GM12891 (cell line): ENCODE results near the gene PLLP.

Experiments used
- DNase-seq: peaks from one replicate; pipeline ENCODE4 v3.0.0; 2011; ENCODE audit warnings: low spot score; ENCODE audit not compliant: insufficient read length
- FAIRE-seq: peaks from 2 replicates; lab custom pipeline; 2011; peaks lifted over from hg19 to GRCh38; lab: Jason Lieb, UNC
- PAX5 ChIP-seq: IDR thresholded peaks from 2 replicates; pipeline ENCODE4 v1.6.1; 2011; ENCODE audit warnings: low read length, moderate library complexity, mild to moderate bottlenecking; ENCODE audit not compliant: insufficient read depth, severe bottlenecking
- POLR2A ChIP-seq: IDR thresholded peaks from 2 replicates; pipeline ENCODE4 v1.6.1; 2011; ENCODE audit warnings: low read depth, low read length, control low read depth
- POLR2AphosphoS5 ChIP-seq: IDR thresholded peaks from 2 replicates; pipeline ENCODE4 v1.6.1; 2011; ENCODE audit warnings: low read depth, low read length, control low read depth
- POU2F2 ChIP-seq: IDR thresholded peaks from 2 replicates; pipeline ENCODE4 v1.6.1; 2011; ENCODE audit warnings: low read depth, mild to moderate bottlenecking, control low read depth, low read length, moderate library complexity
- SPI1 ChIP-seq: IDR thresholded peaks from 2 replicates; pipeline ENCODE4 v1.6.1; 2011; ENCODE audit warnings: low read depth, low read length, control low read depth
- TAF1 ChIP-seq: IDR thresholded peaks from 2 replicates; pipeline ENCODE4 v1.6.1; 2011; ENCODE audit warnings: low read depth, low read length, control low read depth

PLLP gene

DNA sequence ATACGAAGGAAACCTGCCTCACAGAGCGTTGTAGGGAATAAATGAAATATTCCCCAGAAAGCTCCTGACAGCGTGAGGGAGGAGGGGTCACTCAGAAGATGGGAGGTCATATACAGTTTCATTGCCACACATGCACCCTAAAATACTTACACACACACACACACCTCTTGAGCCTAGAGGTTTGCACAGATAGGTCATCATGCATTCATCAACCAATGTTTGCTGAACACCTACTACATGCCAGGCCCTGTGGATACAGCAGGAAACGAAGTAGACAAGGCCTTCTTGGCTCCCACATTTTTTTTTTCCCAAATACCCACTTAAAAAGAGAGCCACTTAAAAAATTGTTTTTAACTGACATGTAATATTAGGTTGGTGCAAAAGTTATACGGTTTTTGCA, 907 bp upstream of the PLLP start:
- DNase-seq (no peak), FAIRE-seq (peak; percentile 60)
- TF ChIP-seq PAX5 (no peak), TAF1 (no peak), POU2F2 (no peak), POLR2A (no peak), SPI1 (no peak), POLR2AphosphoS5 (no peak)

DNA sequence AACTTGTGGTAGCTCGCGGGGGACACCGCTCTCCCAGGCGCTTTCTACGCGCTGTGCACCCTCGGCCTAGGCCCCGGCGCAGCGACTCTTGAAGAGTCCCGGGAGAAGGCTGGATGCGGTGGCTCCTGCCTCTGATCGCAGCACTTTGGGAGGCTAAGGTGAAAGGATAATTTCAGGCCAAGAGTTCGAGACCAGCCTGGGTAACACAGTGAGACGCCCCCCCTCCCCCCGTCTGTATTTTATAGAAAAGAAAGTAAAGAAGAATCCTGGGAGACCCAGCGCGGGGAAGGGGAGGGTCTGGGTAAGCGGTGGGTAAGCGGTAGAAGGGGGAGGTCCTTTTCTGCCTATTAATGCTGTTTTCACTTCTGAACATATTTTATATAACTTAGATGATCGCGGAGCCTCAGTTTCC, 486 bp upstream of the PLLP start:
- FAIRE-seq (no peak), DNase-seq (no peak)
- TF ChIP-seq SPI1, result no peak
- no peak for TF ChIP-seq TAF1
- TF ChIP-seq POLR2A, result no peak
- TF ChIP-seq POU2F2, result no peak
- TF ChIP-seq PAX5, result no peak
- no peak for TF ChIP-seq POLR2AphosphoS5

DNA sequence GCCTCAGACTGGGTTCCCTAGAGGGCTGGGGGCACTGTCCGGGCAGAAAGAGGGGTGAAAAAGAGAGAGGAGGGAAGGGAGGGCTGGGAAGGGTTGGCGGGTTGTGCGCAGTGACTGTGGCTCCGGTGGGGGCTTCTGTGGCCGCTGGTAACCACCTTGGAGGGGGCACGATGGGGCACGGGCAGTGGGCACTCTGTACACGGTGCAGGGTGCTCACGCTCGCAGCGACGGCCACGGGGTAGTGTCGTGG, 588 bp downstream of the PLLP start:
- DNase-seq (no peak), FAIRE-seq (no peak)
- no peak for TF ChIP-seq TAF1
- TF ChIP-seq POU2F2, result no peak
- no peak for TF ChIP-seq SPI1
- TF ChIP-seq POLR2A, result no peak
- TF ChIP-seq POLR2AphosphoS5, result no peak
- no peak for TF ChIP-seq PAX5

DNA sequence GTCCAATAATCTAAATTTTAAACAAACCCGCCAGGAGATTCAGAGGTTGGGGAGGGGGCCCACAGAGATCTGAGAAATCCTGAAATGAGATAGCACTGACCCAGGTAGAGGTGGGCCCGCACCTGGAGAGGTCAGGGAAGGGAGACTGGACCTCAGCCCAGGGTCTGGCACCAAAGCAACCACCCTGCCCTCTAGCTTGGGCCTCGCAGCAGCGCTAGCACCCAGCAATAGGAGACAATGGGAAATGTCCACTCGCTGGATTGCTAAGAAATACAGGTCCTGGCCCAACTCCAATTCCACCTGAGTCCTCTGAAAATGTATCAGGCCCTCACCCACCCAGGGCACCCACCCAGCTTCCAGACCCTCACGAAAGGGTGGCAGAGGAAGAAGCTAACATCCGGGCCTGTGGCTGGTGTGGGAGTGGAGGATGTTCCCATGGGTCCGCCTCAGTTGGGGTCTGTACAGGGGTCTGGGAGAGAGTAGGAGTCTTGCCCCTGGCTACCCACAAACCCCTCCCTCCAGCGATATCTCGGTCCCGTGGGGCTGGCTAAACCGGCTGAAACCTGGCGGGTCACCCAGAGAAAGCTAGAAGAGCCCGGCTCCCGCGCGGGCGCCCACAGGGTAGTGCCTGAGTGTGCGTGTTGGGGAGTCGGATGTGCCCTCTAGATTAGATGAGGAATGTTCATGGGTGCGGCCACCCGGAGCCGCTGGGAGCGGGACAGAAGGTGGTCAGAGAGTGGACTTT, 1.1 kb downstream of the PLLP start:
- TF ChIP-seq SPI1, result no peak
- no peak for TF ChIP-seq POLR2A
- TF ChIP-seq TAF1, result no peak
- TF ChIP-seq POU2F2, result no peak
- TF ChIP-seq PAX5, result no peak
- no peak for TF ChIP-seq POLR2AphosphoS5
- FAIRE-seq, result no peak
- no peak for DNase-seq

DNA sequence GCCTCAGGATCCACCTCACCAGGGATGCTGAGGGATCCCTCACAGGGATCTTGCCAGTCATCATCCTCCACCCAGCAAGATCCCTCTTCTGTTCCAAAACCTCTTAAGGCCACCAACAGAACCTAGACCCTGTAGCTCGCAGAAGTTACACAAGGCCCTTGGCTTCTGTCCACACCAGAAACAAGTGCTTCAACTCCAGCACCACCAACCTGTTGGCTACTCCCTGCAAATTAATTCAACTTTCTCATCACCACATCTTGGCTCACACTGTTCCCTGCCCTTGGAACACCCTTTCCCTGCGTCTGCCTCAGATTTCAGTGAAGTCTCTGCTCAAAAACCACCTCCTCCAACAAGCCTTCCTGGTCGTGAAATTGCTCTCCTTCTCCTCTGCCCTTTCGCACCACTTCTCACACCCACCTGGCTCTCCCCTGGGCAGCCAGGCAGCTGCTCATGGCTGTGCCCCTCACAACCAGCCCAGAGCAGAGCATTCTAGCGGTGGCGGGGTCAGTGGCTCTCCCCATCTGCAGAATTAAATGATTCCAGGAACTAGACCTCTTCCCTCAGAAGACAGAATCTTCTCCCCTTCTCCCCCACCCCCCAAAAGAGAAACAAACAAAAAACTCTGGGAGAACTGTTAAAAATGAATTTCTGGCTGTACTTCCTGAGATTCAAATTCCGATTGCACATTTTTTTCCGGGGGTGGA, 1.8 kb downstream of the PLLP start:
- DNase-seq (no peak), FAIRE-seq (no peak)
- no peak for TF ChIP-seq POLR2A
- TF ChIP-seq POU2F2, result no peak
- no peak for TF ChIP-seq PAX5
- no peak for TF ChIP-seq TAF1
- TF ChIP-seq SPI1, result no peak
- no peak for TF ChIP-seq POLR2AphosphoS5

DNA sequence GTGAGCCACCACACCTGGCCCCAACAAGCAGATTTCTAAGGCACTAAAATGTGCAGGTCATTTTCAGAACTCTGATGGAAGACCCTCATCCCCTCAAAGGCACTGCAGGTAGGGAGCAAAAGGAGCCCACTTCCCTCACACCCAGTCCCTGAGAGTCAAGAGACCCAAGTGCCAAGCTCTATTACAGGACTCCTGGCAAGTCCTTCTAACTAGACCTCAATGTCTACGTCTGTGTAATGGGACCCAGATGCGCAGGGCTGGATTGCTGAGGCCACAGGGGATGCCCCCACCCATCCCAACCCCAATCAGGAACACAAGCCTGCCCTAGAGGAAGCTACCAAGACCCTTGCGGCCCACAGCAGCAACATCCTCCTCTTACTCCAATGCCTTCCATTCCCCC, 2.7 kb downstream of the PLLP start:
- DNase-seq (no peak), FAIRE-seq (no peak)
- TF ChIP-seq POLR2A, result no peak
- no peak for TF ChIP-seq SPI1

DNA sequence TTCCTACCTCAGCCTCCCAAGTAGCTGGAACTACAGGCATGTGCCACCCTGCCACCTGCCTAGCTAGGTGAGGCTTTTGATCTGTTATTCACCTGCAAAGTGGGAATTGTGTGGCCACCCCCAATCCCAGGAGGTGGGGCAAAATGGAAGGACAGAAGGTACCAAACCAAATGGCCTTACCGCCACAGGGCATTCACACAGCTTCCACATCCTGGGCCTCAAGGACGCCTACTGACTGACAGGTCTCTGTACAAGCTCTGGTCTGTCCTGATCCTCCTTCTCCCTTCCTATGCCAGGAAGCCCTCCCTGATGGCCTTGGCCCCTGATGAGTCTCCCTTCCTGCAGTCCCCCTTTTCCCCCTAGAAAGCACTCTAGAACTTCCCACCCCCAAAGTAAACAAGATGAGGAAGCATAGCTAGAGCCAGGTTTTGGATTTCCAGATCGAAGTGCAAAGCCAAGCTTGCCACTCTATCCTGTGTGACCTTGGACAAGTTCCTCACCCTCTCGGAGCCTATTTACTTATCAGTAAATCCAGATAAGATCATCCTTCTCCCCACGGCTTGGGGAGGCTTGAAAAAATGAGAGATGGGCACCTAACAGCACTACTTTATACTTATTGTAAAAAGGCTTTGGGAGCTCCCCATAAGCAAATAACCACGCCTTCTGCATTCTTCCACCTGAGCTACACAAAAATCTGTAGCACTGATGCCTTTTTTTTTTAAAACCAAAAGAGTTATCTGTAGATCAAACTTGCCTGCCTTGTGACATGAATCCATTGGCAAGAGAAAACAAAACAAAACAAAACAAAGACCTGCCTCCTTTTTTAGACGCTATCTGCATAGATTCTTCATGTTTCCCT, 4.5 kb downstream of the PLLP start:
- FAIRE-seq (no peak), DNase-seq (no peak)
- TF ChIP-seq POLR2A (no peak), POLR2AphosphoS5 (no peak), PAX5 (no peak), TAF1 (no peak), SPI1 (no peak), POU2F2 (no peak)

DNA sequence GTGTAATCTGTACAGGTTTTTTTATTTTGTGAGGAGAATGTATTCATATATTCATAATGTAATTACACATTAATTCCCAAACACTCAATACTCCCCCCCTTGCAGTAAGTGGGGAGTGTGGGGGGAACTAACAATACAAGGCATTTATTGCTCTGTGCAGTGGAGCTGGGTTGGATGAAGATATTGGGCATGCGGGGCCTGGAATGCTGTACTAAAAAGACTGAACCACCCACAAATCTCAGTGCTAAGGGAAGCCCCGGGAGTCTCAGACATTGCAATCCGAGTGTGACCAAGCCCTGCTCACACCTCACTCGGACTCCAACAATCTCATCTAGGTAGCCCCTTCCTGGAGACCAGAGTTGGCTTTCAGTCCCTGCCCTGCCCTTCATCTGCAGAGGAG, 6.0 kb downstream of the PLLP start:
- FAIRE-seq, result no peak
- no peak for DNase-seq

DNA sequence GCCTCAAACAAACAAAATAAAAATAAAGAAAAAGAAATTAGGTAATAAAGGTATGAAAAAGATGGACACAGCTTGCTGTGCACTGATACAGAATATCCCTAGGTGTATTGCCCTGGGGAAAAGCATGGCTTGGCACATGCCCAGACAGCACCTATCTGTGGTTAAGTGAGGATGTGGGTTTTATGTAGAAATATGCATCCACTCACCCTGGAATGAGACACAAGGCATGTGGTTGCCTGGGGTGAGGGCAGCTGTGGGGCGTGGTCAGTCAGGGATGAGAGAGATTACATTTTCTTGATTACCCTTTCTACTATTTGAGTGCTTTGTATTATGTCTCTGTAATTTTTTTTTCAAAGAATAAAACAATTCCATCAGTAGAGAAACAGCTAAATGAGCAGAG, 6.9 kb downstream of the PLLP start:
- DNase-seq, result no peak
- FAIRE-seq, result no peak
- TF ChIP-seq TAF1, result no peak
- TF ChIP-seq POLR2AphosphoS5, result no peak
- no peak for TF ChIP-seq POU2F2
- no peak for TF ChIP-seq POLR2A
- TF ChIP-seq SPI1, result no peak
- no peak for TF ChIP-seq PAX5

More for the DNA sequence above, 6.0 kb downstream of the PLLP start:
- TF ChIP-seq POU2F2, result no peak
- no peak for TF ChIP-seq POLR2AphosphoS5
- TF ChIP-seq POLR2A, result no peak
- TF ChIP-seq SPI1, result no peak
- TF ChIP-seq PAX5, result no peak
- no peak for TF ChIP-seq TAF1
